ENCODE data around the gene BRINP3. TPM values are rescaled to one million over a fixed set of nuclear protein-coding genes. Genes with fewer than 3 reads are reported as not detected.

The BRINP3 gene
- total and polyA plus RNA-seq, 2 donors (not counting 3 experiments of a cell fraction or from before 2014, with no cell fraction given): not detected

DNA sequence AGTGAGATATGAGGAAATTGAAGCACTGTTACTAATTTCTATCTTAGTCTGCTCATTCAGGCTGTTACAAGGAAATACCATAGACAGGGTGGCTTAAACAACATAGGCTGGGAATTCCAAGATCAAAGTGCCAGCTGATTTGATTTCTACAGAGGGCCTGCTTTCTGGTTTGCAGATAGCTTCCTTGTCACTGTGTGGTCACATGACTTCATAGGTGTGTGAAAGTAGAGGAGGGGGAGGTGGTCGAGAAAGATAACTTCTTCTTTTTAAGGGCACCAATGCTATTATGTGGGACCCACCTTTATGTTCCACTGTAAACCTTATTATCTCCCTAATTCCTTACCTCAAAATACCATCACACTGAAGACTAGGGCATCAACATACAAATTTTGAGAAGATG, 6.4 kb upstream of the BRINP3 start:
- Histone ChIP-seq H3K9me3 (replicated peaks; ENCODE audit: control insufficient read depth, insufficient read depth, low read length) (no peaks in the 10 kb centered on the region), H4K20me1 (replicated peaks; ENCODE audit: control insufficient read depth, extremely low read depth, insufficient read depth, low read length) (no peaks in the 10 kb centered on the region), H3K9me1 (replicated peaks; ENCODE audit: control insufficient read depth, extremely low read depth, insufficient read depth, low read length) (no peaks in the 10 kb centered on the region), H3K4me1 (ENCODE audit: control insufficient read depth, extremely low read depth, insufficient read depth, low read length) (no peaks in the 10 kb centered on the region), H3K27ac (ENCODE audit: insufficient read depth, low read depth, low read length) (no peak overlapping the region), H3K4me3 (replicated peaks in 1 of 3; ENCODE audit: insufficient read depth in 1 of 3, low read depth in 1 of 3, low read length in 3 of 3) (no peak overlapping the region), H3K79me2 (ENCODE audit: control insufficient read depth, insufficient read depth, low read length) (no peaks in the 10 kb centered on the region), H3K9ac (replicated peaks; ENCODE audit: extremely low read depth, insufficient read depth, low read length) (no peak overlapping the region), H3K36me3 (ENCODE audit: control insufficient read depth in 2 of 2, extremely low read depth in 1 of 2, insufficient read depth in 2 of 2, low read length in 2 of 2) (no peaks in the 10 kb centered on the region), H3K4me2 (ENCODE audit: insufficient read depth, low read length) (no peak overlapping the region), H3K27me3 (ENCODE audit: control insufficient read depth in 2 of 2, insufficient read depth in 2 of 2, low read length in 2 of 2) (peaks cover 4 to 8% of the 10 kb centered on the region in 2 experiments), H2AFZ (ENCODE audit: low read depth, low read length) (no peak overlapping the region)
- FAIRE-seq (no peak), DNase-seq (ENCODE audit: low read depth, low spot score) (no peak)
- ChIA-PET POLR2A (no interaction called here), CTCF (no interaction called here)
- intact Hi-C loops (cut with micrococcal nuclease) (no loop called here), dilution Hi-C loops (cut with MboI; ENCODE audit: extremely low pct_ligation_motif_present, low sequenced_read_pairs) (no loop called here)
- no TSS peak for BruUV-seq (replicated peaks)
- TF ChIP-seq CTCF (IDR thresholded peaks at IDR 0.05; ENCODE audit: extremely low read depth in 1 of 2, insufficient read depth in 1 of 2, low read depth in 1 of 2, low read length in 2 of 2) (no peak), GATA2 (IDR thresholded peaks at IDR 0.05; ENCODE audit: insufficient read depth, insufficient read length, low read depth, low read length) (no peak), POLR2AphosphoS5 (IDR thresholded peaks at IDR 0.05; ENCODE audit: insufficient read depth, low read depth, low read length) (no peak), FOS (IDR thresholded peaks at IDR 0.05; ENCODE audit: borderline replicate concordance, insufficient read depth, low read length) (no peak), POLR2A (IDR thresholded peaks at IDR 0.05; ENCODE audit: low read depth, low read length) (no peak), JUN (IDR thresholded peaks at IDR 0.05; ENCODE audit: borderline replicate concordance, insufficient read depth, insufficient read length, low read depth) (no peak), EZH2 (IDR thresholded peaks at IDR 0.05; ENCODE audit: borderline replicate concordance, low read depth, low read length, severe bottlenecking) (no peak), MAX (IDR thresholded peaks at IDR 0.05; ENCODE audit: insufficient read depth, insufficient read length) (no peak), MYC (IDR thresholded peaks at IDR 0.05; ENCODE audit: low read depth, low read length) (no peak)

Measured in endothelial cell of umbilical vein (primary cell).